HG03060 (cell line): ENCODE measurements around the gene GLI3.

Experiments
- ATAC-seq: cut with Tn5 transposase; IDR thresholded peaks from one replicate; pipeline ENCODE4 v1.9.1; 2021; ENCODE audit warnings: low read depth, moderate number of reproducible peaks; ENCODE audit not compliant: unreplicated experiment

The GLI3 gene

DNA sequence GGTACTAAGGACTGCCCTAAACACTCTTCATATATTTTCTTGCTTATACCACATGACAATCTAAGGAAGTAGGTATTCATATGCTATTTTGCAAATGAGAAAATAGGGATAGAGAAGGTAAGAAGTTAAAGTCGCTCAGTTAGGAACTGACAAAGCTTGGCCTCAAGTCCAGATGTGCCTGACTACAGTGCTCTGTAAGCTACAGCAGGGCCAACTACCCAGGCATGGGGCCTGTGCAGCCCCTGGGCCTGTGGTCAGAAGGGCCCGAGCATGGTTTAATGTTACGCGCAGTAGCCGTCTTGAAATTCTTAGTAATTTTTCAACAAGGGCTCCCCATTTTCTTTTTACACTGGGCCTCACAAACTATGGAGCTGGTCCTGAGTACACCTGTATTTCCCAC, 146.2 kb downstream of the GLI3 start:
- ATAC-seq = no peak

DNA sequence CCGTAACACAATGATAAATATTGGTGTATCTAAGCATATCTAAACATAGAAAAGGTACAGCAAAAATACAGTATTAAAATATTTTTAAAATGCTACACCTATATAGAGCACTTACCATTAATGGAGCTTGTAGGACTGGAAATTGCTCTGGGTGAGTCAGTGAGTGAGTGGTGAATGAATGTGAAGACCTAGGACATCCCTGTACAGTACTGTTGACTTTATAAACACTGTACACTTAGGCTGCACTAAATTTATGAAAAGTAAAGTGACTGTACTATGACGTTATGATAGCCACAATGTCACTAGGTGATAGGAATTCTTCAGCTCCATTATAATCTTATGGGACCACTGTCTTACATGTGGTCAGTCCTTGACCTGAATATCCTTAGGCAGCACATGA, 147.0 kb downstream of the GLI3 start:
- ATAC-seq = no peak

DNA sequence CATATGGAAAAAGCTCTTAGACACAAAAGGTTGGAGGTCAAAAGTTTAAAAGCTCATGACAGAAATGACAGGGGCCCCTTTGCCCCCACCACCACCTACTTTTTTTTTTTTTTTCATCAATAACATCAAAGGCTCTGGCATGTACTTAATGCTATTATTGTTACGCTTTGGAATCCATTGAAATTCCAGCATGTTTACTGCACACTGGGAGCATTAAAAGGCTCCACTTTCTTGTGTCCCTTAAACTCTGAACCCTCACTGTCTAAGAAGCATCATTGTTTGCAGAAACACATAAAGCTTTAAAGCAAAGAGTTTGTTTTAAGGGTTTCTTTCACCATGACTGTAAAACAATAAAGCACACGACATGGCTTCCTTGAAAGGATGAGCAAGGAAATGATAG, 149.4 kb downstream of the GLI3 start:
- no peak for ATAC-seq

DNA sequence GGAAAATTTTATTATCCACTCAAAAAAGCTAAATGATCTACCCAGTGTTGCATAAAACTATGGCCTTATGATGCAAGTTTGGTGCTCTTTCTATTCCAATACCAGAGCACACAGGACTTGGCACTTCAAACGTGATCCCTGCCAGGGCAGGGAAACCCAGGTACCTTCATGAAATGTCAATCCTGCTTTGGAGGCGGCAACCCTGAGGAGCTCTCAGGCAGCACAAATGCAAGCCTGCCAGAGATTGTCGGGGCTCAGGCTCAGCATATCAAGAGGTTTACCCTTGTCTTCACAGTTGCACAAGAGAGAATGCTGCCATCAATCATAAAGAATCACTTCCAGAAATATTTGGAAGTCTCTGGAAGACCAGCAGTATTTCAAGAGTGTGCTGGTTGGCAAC, 151.5 kb downstream of the GLI3 start:
- ATAC-seq = no peak

DNA sequence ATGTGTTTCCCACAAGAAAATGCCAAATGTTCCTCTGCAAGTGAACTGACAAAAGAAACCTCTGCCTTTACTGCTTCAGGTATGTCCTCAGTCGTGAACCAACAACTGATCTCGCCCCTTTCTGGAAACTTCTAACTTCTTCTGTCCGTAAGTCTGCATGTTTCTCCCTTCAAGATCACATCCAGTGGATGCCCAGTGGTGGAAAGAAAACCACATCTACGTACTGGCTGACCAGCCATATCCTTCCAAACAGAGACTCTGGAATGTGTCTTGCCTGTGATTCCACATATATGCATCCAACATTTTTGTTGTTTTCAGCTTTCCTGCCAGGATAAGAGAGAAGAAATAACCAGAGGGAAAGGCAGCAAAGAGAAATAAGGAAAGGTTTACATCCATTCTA, 152.7 kb downstream of the GLI3 start:
- ATAC-seq = no peak

DNA sequence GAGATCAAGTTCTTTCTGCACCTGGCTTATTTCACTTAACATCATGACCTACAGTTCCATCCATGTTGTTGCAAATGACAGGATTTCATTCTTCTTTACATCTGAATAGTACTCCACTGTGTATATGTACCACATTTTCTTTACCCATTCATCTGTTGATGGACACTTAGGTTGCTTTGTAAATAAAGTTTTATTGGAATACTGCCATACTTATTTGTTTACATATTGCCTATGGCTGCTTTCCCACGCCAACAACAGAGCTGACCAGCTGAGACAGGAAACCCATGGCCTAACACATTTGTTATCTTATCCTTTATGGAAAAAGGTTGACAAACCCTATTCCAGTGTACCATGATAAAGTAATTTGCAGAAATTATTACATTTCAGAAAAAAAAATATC, 153.7 kb downstream of the GLI3 start:
- ATAC-seq = no peak

DNA sequence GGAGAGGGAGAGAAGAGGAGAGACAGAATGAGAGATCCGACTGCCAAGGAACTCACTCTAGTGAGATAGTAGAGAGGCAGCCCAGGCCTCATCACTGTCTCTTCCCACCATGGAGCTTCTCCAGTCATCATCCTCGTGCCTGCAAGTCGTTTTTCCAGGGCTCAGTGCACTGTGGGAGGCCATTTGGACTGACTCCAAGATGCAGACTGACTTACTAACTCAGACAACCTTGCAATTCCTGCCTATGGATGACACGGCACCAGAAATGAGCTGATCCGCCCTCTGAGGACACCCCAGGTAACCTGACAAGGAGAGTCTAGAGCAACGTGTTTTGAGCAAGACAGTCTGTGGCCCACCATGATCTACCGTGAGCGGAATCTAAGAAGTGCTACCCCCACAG, 154.9 kb downstream of the GLI3 start:
- ATAC-seq = no peak

DNA sequence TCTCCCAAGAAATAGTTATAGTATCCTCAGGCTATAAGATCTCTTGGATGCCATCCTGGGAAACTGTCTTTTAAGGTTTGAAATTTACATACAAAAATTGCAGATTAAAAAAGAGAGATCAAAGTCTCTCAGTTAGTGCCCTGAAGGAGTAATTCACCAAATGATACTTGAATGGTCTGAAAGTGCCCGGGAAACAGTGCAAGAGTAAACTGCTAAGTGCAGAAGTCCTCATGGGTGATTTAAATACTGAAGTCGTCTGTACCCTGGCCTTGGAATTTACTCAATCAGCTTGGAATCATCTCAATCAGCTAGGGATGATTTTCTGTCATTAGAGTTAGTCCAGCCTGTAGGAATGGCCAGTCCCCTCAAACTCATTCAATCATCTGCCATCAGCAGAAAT, 155.3 kb downstream of the GLI3 start:
- no peak for ATAC-seq

DNA sequence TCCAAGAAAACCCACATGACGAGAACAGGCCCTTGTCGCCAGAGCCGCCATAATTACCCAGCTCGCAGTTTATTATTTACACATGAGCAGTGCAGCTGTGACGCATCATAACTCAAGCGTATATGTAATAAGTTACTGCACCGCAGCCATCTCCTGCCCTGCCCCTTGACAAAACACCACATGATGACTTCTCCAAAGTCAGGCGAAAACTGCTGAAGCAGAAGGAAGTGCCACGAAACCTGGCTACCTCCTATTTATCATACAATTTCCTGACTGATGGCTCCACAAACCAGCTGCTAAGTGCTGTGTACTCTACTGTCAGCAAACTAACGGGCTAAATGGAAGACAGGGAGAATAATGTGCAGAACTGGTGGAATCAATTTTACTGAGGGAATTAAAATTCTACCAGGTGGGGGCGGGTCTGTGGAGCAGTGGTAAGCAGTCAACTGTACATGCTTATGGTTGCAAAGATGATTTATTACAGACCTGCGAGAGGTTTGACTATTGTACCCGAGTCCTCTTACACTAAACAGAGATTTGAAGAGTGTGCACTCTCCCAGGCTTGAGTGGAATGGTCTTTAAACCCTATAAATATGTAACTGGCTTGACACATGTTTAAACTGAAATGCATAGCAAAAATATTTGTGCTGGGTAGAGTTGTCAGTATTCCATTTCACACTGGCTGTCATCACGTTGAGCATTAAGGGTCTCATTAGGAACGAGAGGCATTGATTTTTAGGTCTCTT, 156.0 kb downstream of the GLI3 start:
- ATAC-seq = no peak

DNA sequence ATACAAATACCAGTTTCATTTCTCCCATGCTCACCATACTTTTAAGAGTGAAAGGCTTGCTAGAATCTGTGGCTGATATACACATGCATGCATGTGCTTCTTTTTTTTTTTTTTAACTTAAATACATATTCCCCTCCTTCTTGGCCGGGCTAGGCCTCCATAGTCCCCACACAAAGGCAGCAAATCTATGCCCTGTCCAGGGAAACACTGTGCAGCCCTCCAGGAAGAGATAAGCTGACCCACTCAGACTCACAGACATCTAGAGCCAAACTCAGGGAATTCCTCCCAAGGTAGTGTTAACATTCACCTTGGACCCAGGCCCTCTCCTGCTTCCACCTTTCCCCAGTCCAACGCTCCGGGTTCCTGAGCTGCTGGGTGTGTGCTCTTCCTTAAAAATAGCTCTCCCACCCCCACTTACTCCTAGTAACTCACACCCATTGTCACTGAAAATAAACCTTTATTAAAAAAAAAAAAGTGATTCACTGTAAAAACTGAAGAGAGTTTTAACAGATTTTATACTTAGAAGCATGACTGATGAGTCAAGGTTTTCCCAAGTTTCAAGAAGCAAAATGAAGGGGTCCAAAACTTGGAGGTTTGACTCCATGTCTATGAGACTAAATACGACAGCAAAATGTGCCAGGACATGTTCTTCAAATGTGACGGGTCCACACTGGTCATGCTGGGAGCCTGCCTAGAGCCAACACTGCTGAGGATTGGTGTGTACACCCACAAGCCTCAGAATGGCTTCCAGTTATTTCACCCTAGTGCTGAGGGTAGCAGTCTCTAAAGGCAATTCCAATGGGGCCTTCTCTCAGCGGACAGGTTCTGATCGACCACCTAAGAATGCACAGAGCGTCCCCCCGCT, 159.5 kb downstream of the GLI3 start:
- ATAC-seq = no peak

DNA sequence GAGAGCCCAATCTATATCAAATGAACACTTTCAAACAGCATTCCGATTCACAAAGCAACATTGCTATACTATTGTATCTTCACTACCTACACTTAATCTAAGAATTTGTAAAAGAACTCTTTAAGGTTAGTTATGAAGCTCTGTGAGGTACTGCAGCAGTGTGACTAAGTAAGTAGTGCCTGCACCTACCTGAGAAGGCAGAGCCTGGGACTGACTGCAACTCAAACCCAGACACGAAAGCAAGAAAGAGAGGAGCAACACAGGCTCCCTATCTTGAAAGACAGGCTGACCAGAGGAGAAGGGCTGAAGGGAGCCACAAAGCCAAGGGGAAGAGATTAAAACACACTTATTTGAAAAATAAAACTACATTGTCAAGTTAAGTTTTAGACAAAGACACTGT, 160.1 kb downstream of the GLI3 start:
- ATAC-seq = no peak

DNA sequence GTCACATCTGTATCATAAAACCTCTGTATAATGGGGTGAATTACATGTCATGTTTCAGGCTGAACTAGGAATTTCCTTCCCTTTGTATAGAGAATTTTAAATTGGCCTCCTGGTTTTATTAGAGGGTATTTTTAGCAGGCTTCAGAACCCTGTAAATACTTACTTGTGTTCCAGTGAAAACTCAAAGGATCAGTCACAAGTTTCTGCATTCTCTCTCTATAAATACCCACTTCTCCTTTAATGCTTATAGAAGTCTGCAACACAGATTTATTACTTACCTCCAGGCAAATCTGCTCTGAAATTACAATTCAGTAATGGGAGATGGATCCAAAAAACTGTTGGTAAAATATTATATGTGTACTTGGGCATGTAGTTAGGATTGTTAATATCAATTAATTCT, 161.6 kb downstream of the GLI3 start:
- no peak for ATAC-seq

DNA sequence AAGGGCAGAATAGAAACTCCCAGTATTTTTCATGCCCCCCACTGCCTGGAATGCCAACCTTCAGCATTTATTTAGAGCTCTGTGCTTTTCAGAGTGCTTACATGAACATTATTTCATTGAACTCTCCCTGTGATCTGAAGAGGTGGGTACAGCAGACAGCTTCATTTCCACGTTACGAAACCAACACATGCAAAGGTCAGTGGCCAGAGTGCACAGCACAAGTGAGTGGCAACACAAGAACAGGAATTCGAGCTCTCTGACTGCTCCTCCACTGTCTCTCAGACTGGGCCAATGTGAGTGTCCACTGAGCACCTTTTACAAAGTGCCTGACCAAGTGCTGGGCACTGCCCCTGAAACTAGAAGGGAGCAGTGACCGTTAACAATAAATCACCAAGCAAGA, 162.9 kb downstream of the GLI3 start:
- no peak for ATAC-seq

DNA sequence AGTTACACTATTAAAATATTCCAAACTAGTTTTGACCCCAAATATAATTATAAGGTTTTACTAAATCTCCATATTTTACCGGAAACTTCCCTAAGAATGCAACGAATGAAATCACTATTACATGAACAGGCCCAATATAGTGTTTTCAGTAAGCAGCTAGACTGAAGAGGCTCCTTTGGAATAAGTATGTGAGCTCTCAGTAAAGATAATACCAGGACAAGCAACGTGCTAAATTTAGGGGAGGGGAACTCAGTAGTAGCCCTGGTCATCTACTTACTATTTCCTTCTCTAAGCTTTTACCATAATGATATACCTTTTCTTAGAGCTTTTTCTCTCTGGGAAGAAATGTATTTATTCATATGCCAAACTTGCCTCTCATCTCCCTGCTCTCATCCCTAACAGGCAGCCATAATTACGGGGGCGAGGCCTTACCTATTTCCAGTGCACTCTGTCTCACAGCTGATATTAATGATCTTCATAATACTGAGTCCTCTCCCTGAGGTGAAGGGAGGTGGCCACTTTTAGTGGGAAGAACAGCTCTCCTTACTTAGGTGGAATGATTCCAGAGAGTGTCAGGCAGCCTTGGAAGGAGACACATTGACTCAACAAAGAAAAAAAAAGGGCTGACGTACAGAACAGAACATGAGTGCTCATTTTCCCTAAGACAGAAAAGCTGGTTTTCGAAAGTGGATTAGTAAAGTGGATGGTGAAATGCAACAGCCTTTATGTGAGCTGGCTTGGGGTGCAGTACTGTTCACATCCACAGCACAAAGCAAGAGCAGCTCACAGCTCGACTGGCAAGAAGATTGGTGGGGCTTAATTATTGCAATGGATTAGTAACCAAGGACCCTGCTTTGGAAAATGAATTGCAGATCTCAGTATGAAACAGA, 165.4 kb downstream of the GLI3 start:
- no peak for ATAC-seq

DNA sequence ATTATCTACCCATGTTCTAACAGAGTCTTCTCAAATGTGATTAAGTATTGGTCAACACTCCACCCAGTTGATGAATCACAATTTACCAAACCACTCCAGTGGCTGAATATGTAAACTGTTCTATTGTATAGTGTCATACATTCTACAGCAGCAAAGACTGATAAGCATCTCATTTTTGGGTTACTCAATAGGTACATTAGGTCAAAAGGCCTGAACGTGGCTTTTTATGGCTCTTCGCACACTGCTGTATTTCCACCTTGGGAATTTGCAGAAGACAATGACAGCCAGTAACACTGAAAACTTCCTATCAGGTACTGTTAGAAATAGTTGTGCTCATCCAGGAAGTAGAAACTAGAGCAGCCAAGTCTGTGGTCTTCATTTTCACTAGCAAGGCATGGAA, 166.9 kb downstream of the GLI3 start:
- no peak for ATAC-seq

DNA sequence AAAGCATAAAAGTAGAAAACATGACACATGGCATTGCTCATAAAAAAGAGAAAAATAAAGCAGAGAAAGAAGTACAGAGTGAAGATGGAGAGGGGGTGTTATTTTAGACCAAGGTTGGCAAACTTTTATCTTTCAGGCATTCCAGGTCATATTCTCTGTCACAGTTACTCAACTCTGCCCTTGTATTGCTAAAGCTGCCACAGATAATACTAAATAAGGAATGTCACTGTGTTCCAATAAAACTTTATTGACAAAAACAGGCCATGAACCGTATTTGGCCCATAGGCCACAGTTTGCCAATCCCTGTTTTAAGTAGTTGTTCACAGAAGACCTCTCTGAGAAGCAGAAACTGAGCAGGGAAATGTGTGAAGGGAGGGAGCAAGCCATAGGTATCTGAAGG, 167.4 kb downstream of the GLI3 start:
- no peak for ATAC-seq

DNA sequence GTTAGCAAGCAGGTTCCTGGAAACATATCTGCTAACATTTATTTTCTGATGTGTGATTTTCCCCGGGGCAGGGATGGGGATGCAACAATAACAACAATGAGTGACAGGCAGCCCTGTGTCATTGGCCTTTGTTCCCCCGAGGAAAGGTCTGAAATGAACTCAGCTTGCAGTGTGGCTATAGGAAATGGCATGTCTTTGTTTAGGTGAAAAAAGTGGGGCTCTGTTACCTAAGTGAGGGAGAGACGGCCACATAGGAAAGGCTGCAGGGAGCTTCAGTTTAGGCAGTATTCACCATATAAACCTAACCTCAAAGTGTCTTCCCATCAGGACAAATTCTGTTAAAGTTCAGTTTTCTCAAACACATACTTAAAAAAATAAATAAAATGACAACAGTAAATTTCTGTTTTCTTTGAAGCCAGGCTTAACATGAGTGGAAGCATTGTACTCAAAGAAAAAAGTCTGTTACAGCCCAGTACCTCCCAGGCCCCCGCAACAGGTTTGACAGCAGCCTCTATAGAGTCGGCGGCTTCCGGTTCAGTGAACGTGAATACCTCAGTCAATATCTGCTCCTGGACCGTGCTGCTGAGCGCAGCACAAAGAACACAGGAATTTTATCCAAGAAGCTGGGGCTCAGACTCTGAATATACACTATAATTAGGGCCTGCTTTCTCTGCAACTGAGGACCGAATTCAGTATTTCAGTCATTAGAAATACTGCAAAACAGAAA, 168.3 kb downstream of the GLI3 start:
- no peak for ATAC-seq

DNA sequence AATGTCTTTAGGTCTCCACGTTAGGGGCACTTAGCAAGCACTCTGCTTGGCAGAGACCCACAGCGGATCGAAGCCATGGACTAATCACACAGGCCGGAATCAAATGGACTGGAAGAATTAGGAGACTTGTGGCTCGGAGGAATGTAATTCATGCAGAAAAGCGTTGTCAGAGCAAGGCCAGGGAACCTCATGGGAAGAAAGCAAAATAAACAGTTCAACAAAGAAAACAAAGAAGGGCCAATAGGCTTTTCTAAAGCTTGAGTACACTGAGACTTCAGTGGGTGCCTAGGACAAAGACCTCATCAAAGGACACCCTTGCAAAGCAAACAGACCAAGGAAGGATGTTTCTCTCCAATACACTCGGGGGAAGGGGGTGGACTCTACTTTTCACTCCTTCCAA, 171.1 kb downstream of the GLI3 start:
- ATAC-seq = no peak

DNA sequence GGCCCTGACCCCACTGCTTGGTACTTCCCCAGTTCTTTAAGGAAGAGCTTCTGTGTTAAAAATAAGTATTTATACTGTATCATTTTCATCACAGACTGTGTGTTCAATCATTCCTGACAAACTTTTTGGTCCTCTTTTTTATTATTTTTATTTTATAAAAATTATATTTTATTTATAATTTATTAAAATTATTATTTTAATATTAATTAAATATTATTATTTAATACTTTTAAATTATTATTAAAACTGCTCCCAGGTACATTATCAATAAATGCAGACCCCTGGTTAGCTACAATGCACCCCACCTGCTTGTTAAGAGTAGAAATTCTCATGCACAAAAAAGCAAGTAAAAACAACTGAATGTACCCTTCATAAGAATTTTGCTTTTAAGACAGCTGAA, 172.0 kb downstream of the GLI3 start:
- ATAC-seq = no peak

DNA sequence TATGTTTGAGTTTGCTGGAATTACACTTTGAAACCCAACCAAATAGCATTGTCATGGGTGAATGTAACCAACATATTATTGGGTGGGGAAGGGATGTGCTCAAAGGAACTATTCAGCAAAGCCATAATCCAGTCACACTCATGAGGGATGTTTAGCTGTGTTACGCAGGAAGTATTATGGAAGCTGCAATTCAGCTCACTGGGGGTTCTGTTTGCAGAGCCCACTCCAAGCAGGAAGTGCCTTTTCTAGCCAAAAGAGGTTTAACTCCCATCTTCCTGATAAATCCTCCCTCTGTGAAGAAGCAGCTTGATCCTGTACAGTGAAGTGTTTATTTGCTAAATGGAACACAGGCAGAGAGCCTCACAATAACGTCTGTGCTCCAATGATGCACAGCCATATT, 172.5 kb downstream of the GLI3 start:
- ATAC-seq = no peak
